ENCODE data around the gene COX7A1. TPM values are rescaled to one million over a fixed set of nuclear protein-coding genes. Genes with fewer than 3 reads are reported as not detected.

Gene COX7A1
- total RNA-seq, 3 donors from 2014 or later: 20.8 to 69.3 (median 29.5) TPM

GRCh38 chr19:36163813-36164212 is 11.6 kb upstream of the COX7A1 start:
- no peak for TF ChIP-seq POLR2A (IDR thresholded peaks at IDR 0.05)
- TF ChIP-seq CTCF (IDR thresholded peaks at IDR 0.05): no peak
- no peaks in the 10 kb centered on the region for H3K4me1 ChIP-seq
- H3K4me3 ChIP-seq: no peak overlapping the region
- H3K36me3 ChIP-seq: no peaks in the 10 kb centered on the region
- no peaks in the 10 kb centered on the region for H3K9me3 ChIP-seq
- intact Hi-C loops (cut with DNase I; ENCODE audit: low total_unique reads): no loop called here
- H3K27me3 ChIP-seq: no peaks in the 10 kb centered on the region
- no peak for DNase-seq (ENCODE audit: low spot score in 2 of 2)
- H3K27ac ChIP-seq: no peak overlapping the region

- no peaks in the 10 kb centered on the region for H3K4me1 ChIP-seq
- no peak overlapping the region for H3K27ac ChIP-seq
- no peaks in the 10 kb centered on the region for H3K9me3 ChIP-seq
- TF ChIP-seq CTCF (IDR thresholded peaks at IDR 0.05): no peak
- TF ChIP-seq POLR2A (IDR thresholded peaks at IDR 0.05): no peak
- no peak for TF ChIP-seq POLR2AphosphoS5 (IDR thresholded peaks at IDR 0.05)
- H3K36me3 ChIP-seq: no peaks in the 10 kb centered on the region
- H3K27me3 ChIP-seq: no peaks in the 10 kb centered on the region
- H3K4me3 ChIP-seq: no peak overlapping the region
- intact Hi-C loops (cut with DNase I; ENCODE audit: low total_unique reads): no loop called here
- DNase-seq (ENCODE audit: low spot score in 2 of 2): no peak
Observed at GRCh38 chr19:36160821-36161596, 8.8 kb upstream of the COX7A1 start.

GRCh38 chr19:36153126-36153525 is 879 bp upstream of the COX7A1 start:
- Histone ChIP-seq H3K4me1 (peaks cover 0 to 3% of the 10 kb centered on the region in 2 donors), H3K27me3 (no peaks in the 10 kb centered on the region), H3K27ac (peak overlapping the region; percentile 96), H3K4me3 (peak overlapping the region; percentile 59 to 69 (median 64)), H3K36me3 (no peaks in the 10 kb centered on the region), H3K9me3 (no peaks in the 10 kb centered on the region)
- TF ChIP-seq POLR2A (IDR thresholded peaks at IDR 0.05): no peak
- TF ChIP-seq CTCF (IDR thresholded peaks at IDR 0.05): no peak
- TF ChIP-seq POLR2AphosphoS5 (IDR thresholded peaks at IDR 0.05): no peak
- intact Hi-C loops (cut with DNase I; ENCODE audit: low total_unique reads): no loop called here
- no peak for DNase-seq (ENCODE audit: low spot score in 2 of 2)

- Histone ChIP-seq H3K27ac (peak overlapping the region; percentile 96), H3K36me3 (no peaks in the 10 kb centered on the region), H3K27me3 (no peaks in the 10 kb centered on the region), H3K9me3 (no peaks in the 10 kb centered on the region), H3K4me1 (peaks cover 0 to 3% of the 10 kb centered on the region in 2 donors), H3K4me3 (peak overlapping the region; percentile 59 to 69 (median 64))
- DNase-seq (ENCODE audit: low spot score in 2 of 2): no peak
- TF ChIP-seq POLR2A (IDR thresholded peaks at IDR 0.05) (no peak), POLR2AphosphoS5 (IDR thresholded peaks at IDR 0.05) (no peak), CTCF (IDR thresholded peaks at IDR 0.05) (no peak)
- intact Hi-C loops (cut with DNase I; ENCODE audit: low total_unique reads): no loop called here
Observed at GRCh38 chr19:36152019-36152351, 262 bp downstream of the COX7A1 start.

- Histone ChIP-seq H3K9me3 (no peaks in the 10 kb centered on the region), H3K36me3 (no peaks in the 10 kb centered on the region), H3K27ac (peak overlapping the region; percentile 96), H3K4me3 (peak overlapping the region; percentile 59 to 69 (median 64)), H3K4me1 (peaks cover 0 to 3% of the 10 kb centered on the region in 2 donors), H3K27me3 (no peaks in the 10 kb centered on the region)
- intact Hi-C loops (cut with DNase I; ENCODE audit: low total_unique reads): no loop called here
- TF ChIP-seq POLR2AphosphoS5 (IDR thresholded peaks at IDR 0.05) (peak; percentile 36 to 76 (median 57)), CTCF (IDR thresholded peaks at IDR 0.05) (no peak), POLR2A (IDR thresholded peaks at IDR 0.05) (peak; percentile 47)
- peak in 1 of 2 donors; percentile 84 for DNase-seq (ENCODE audit: low spot score in 2 of 2)
Observed at GRCh38 chr19:36151144-36152018, 866 bp downstream of the COX7A1 start.
